ENCODE data around the gene OR10H1. TPM values are rescaled to one million over a fixed set of nuclear protein-coding genes. Genes with fewer than 3 reads are reported as not detected.

OR10H1 gene
- polyA plus RNA-seq, 1 of the 3 experiments (the other 2 are of a cell fraction) = not detected

DNA sequence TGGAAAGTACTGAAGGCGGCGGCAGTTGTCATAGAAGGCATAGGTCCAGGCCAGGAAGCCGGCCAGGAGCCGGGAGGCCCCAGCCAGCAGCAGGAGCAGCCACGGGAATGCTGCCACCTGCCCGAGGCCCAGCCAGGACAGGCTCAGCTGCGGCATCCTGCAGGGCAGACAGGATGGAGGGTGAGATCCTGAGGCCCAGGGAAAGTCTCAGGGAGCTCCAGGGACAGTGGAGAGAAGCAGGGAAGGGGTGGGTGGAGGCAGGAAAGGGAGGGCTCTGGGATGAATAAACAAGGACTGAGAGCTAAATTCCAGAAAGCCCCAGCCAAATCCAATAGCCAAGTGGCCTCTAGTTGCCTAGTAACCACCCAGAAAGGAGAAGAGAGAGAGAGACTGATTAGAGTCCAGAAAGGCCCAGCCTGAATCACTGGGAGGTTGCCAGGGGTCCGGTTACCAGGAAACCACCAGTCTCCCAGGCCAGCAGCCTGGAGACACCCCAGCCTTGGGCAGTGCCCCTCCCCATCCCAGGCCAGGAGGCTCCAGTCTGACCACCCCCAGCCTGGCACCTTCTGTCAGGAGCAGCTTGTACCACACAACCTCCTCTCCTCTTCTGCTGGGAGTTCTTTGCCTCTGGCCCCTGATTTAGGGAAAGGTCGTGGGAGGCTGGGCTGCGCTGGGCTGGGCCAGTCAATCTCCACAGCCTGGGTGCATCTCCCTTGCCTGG is 35.5 kb downstream of the OR10H1 start (continued):
- TF ChIP-seq, protein P1, sequence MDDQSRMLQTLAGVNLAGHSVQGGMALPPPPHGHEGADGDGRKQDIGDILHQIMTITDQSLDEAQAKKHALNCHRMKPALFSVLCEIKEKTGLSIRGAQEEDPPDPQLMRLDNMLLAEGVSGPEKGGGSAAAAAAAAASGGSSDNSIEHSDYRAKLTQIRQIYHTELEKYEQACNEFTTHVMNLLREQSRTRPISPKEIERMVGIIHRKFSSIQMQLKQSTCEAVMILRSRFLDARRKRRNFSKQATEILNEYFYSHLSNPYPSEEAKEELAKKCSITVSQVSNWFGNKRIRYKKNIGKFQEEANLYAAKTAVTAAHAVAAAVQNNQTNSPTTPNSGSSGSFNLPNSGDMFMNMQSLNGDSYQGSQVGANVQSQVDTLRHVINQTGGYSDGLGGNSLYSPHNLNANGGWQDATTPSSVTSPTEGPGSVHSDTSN (IDR thresholded peaks at IDR 0.05) = no peak
- TF ChIP-seq, protein P2, sequence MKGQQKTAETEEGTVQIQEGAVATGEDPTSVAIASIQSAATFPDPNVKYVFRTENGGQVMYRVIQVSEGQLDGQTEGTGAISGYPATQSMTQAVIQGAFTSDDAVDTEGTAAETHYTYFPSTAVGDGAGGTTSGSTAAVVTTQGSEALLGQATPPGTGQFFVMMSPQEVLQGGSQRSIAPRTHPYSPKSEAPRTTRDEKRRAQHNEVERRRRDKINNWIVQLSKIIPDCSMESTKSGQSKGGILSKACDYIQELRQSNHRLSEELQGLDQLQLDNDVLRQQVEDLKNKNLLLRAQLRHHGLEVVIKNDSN (IDR thresholded peaks at IDR 0.05; ENCODE audit: borderline replicate concordance, low read depth) = no peak
- TF ChIP-seq EP300 (IDR thresholded peaks at IDR 0.05; ENCODE audit: borderline replicate concordance in 1 of 2, low read depth in 1 of 2, low read length in 1 of 2) (no peak), POLR2AphosphoS5 (IDR thresholded peaks at IDR 0.05; ENCODE audit: low read depth, low read length) (no peak), CHD2 (IDR thresholded peaks at IDR 0.05; ENCODE audit: low read length, partially characterized antibody) (no peak)

DNA sequence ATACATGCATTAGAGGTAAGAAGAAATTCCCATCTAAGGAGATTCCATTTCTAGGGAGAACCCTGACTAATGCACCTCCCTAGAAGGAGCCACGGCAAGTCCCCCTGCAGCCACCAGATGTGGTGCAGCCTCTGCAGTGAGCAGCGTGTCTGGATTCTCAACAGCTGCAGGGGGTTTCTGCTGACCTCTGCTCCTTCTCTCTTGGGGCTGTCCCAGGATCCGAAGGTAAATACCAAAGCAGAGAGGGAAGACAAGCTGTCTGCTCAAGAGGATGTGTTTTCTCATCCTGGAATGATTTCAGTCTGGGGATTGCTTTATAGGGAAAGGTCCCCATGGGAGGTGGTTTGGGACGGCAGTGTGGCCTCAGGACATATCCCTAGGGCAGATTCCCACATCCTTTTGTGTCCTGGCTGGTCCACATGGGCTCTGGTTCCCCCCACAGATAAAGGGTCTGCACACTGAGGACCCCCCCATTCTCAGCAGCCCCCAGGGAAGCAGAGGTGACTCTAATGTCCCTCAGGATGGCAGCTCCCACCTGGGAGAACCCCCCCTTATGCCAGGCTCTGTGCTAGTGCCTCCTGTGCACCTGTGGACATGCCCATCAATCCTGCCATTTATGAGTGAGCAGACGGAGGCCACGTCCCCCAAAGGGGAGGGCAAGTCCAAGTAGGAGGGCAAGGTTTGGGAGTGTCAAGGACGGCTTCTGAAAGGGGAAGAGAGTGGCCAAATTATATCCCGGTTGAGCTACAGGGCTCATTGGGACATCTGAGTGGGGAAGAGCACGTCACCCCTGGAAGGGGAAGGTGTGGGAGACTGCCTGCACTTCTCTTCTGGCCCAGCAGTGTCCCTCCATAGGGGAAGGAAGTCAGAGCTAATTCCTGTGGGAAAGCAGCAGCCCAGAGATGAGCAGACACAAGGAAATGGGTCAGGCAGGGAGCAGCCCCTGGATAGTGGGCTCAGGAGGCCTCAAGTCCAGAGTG is 38.2 kb downstream of the OR10H1 start:
- Histone ChIP-seq H3K36me3 (replicated peaks in 1 of 2; ENCODE audit: control insufficient read depth in 1 of 2, insufficient read depth in 2 of 2, low read length in 1 of 2) (no peaks in the 10 kb centered on the region), H3K9me3 (no peaks in the 10 kb centered on the region), H3K4me3 (ENCODE audit: low read depth in 2 of 2, low read length in 1 of 2) (no peak overlapping the region), H3K4me1 (ENCODE audit: control insufficient read depth in 1 of 2, insufficient read depth in 2 of 2, low read depth in 1 of 2, low read length in 1 of 2) (no peaks in the 10 kb centered on the region), H4K20me1 (ENCODE audit: insufficient read depth) (no peaks in the 10 kb centered on the region), H3F3A (replicated peaks; ENCODE audit: insufficient read depth) (no peaks in the 10 kb centered on the region), H3K4me2 (no peak overlapping the region), H3K79me2 (ENCODE audit: insufficient read depth) (no peaks in the 10 kb centered on the region), H3K27ac (ENCODE audit: low read depth in 2 of 2, low read length in 1 of 2) (no peak overlapping the region), H2AFZ (ENCODE audit: low read depth) (no peak overlapping the region), H3K27me3 (ENCODE audit: insufficient read depth) (no peaks in the 10 kb centered on the region), H3K9me2 (no peaks in the 10 kb centered on the region), H3K9ac (no peak overlapping the region)
- WGBS (ENCODE audit: low lambda C conversion rate) = 2% methylated on average over 9 of the region's 9 CpGs
- ChIA-PET CTCF (interaction anchor here (0.7 kb wide), 1 partner anchor 61 kb away, joined by 3 read pairs; no protein-coding TSS in a partner anchor), POLR2A (no interaction called here)
- no peak for DNase-seq
- TF ChIP-seq SIN3A (IDR thresholded peaks at IDR 0.05; ENCODE audit: borderline replicate concordance, low read depth, low read length) = no peak
- no peak for TF ChIP-seq RCOR1 (IDR thresholded peaks at IDR 0.05; ENCODE audit: low read length)
- TF ChIP-seq TEAD4 (IDR thresholded peaks at IDR 0.05; ENCODE audit: borderline replicate concordance, insufficient read depth) = no peak
- no peak for TF ChIP-seq CHD2 (IDR thresholded peaks at IDR 0.05; ENCODE audit: low read length, partially characterized antibody)
- no peak for TF ChIP-seq YY1 (IDR thresholded peaks at IDR 0.05; ENCODE audit: low read depth)
- no peak for TF ChIP-seq GATA2 (CRISPR knock-in tag; IDR thresholded peaks at IDR 0.05)
- TF ChIP-seq, protein P3, sequence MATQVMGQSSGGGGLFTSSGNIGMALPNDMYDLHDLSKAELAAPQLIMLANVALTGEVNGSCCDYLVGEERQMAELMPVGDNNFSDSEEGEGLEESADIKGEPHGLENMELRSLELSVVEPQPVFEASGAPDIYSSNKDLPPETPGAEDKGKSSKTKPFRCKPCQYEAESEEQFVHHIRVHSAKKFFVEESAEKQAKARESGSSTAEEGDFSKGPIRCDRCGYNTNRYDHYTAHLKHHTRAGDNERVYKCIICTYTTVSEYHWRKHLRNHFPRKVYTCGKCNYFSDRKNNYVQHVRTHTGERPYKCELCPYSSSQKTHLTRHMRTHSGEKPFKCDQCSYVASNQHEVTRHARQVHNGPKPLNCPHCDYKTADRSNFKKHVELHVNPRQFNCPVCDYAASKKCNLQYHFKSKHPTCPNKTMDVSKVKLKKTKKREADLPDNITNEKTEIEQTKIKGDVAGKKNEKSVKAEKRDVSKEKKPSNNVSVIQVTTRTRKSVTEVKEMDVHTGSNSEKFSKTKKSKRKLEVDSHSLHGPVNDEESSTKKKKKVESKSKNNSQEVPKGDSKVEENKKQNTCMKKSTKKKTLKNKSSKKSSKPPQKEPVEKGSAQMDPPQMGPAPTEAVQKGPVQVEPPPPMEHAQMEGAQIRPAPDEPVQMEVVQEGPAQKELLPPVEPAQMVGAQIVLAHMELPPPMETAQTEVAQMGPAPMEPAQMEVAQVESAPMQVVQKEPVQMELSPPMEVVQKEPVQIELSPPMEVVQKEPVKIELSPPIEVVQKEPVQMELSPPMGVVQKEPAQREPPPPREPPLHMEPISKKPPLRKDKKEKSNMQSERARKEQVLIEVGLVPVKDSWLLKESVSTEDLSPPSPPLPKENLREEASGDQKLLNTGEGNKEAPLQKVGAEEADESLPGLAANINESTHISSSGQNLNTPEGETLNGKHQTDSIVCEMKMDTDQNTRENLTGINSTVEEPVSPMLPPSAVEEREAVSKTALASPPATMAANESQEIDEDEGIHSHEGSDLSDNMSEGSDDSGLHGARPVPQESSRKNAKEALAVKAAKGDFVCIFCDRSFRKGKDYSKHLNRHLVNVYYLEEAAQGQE (IDR thresholded peaks at IDR 0.05; ENCODE audit: low read depth, low read length) = no peak
- TF ChIP-seq, protein P4, sequence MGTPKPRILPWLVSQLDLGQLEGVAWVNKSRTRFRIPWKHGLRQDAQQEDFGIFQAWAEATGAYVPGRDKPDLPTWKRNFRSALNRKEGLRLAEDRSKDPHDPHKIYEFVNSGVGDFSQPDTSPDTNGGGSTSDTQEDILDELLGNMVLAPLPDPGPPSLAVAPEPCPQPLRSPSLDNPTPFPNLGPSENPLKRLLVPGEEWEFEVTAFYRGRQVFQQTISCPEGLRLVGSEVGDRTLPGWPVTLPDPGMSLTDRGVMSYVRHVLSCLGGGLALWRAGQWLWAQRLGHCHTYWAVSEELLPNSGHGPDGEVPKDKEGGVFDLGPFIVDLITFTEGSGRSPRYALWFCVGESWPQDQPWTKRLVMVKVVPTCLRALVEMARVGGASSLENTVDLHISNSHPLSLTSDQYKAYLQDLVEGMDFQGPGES (IDR thresholded peaks at IDR 0.05; ENCODE audit: low read depth, low read length) = no peak
- no peak for TF ChIP-seq EP300 (IDR thresholded peaks at IDR 0.05; ENCODE audit: borderline replicate concordance in 1 of 2, low read depth in 1 of 2, low read length in 1 of 2)
- TF ChIP-seq NFIC (IDR thresholded peaks at IDR 0.05; ENCODE audit: borderline replicate concordance) = no peak
- TF ChIP-seq, protein P5, sequence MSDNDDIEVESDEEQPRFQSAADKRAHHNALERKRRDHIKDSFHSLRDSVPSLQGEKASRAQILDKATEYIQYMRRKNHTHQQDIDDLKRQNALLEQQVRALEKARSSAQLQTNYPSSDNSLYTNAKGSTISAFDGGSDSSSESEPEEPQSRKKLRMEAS (IDR thresholded peaks at IDR 0.05; ENCODE audit: low read depth) = no peak
- no peak for TF ChIP-seq RFX5 (IDR thresholded peaks at IDR 0.05; ENCODE audit: low read length)
- no peak for TF ChIP-seq EZH2phosphoT487 (IDR thresholded peaks at IDR 0.05; ENCODE audit: borderline replicate concordance, low read depth)
- no peak for TF ChIP-seq SMC3 (IDR thresholded peaks at IDR 0.05; ENCODE audit: low read depth, low read length)
- TF ChIP-seq, protein P6, sequence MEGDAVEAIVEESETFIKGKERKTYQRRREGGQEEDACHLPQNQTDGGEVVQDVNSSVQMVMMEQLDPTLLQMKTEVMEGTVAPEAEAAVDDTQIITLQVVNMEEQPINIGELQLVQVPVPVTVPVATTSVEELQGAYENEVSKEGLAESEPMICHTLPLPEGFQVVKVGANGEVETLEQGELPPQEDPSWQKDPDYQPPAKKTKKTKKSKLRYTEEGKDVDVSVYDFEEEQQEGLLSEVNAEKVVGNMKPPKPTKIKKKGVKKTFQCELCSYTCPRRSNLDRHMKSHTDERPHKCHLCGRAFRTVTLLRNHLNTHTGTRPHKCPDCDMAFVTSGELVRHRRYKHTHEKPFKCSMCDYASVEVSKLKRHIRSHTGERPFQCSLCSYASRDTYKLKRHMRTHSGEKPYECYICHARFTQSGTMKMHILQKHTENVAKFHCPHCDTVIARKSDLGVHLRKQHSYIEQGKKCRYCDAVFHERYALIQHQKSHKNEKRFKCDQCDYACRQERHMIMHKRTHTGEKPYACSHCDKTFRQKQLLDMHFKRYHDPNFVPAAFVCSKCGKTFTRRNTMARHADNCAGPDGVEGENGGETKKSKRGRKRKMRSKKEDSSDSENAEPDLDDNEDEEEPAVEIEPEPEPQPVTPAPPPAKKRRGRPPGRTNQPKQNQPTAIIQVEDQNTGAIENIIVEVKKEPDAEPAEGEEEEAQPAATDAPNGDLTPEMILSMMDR (IDR thresholded peaks at IDR 0.05) = no peak
- TF ChIP-seq POLR2AphosphoS5 (IDR thresholded peaks at IDR 0.05; ENCODE audit: low read depth, low read length) = no peak

Measured in SK-N-SH (cell line).